SU-DHL-6 (cell line): Measurements from ENCODE around the gene GPHN.

Experiments used
- EZH2phosphoT487 ChIP-seq: fragments of 200-600 bp; sonication (generic), shearing (Covaris generic); conservative IDR thresholded peaks from 2 replicates; pipeline ENCODE4 v1.6.1; 2018; ENCODE audit warnings: mild to moderate bottlenecking, antibody characterized with exemption, low read length, moderate library complexity, mixed read lengths
- TF ChIP-seq, protein P1 (sequence below): fragments of 200-600 bp; sonication (generic); IDR thresholded peaks from one replicate; pipeline ENCODE4 v1.5.1; 2017; ENCODE audit warnings: antibody characterized with exemption, mild to moderate bottlenecking, low read length, moderate library complexity; ENCODE audit not compliant: insufficient read depth, poor library complexity, severe bottlenecking

DNA sequence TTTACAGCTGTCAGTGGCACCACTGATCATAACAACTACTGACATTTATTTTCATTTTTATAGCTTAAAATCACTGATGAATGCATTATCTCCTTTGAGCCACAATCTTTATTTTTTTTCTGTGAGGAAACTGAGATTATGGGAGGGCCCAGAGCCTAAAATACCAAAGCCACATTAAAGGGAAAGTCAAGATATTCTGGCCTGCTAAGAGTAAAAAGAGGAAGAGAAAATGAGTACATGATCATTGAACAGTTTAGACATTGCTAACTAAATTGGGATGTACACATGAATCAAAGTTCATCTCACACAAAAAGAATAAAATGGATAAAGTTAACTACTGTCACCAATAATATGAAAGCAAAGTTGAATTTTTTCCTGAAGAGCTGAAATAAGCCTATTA lies 510.8 kb downstream of the GPHN start:
- TF ChIP-seq, protein P1, sequence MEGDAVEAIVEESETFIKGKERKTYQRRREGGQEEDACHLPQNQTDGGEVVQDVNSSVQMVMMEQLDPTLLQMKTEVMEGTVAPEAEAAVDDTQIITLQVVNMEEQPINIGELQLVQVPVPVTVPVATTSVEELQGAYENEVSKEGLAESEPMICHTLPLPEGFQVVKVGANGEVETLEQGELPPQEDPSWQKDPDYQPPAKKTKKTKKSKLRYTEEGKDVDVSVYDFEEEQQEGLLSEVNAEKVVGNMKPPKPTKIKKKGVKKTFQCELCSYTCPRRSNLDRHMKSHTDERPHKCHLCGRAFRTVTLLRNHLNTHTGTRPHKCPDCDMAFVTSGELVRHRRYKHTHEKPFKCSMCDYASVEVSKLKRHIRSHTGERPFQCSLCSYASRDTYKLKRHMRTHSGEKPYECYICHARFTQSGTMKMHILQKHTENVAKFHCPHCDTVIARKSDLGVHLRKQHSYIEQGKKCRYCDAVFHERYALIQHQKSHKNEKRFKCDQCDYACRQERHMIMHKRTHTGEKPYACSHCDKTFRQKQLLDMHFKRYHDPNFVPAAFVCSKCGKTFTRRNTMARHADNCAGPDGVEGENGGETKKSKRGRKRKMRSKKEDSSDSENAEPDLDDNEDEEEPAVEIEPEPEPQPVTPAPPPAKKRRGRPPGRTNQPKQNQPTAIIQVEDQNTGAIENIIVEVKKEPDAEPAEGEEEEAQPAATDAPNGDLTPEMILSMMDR, result no peak
- no peak for TF ChIP-seq EZH2phosphoT487
